Inflammatory macrophage treated with lipopolysaccharide for 4 hours (primary cell): ENCODE data around the gene LEPR.
"Not testable (repeated sequence)": the region's sequence is repeated elsewhere in the genome, so short reads cannot be mapped to it uniquely, and the experiment has no call there.

Experiments used
- DNase-seq: peaks from one replicate; pipeline ENCODE4 v3.0.0-alpha.2; 2020

Gene LEPR

GRCh38 chr1:65420590-65421350, at the start of gene LEPR, which contains the start of gene LEPROT:
LEPR (plus strand) TSS chr1:65420668; CDS start chr1:65565566, 144,898 bp downstream.
LEPROT (plus strand) TSS chr1:65420668; CDS start chr1:65420725, 57 bp downstream.
- DNase-seq = peak; percentile 23

GRCh38 chr1:65371544-65371943, 48.9 kb upstream of the LEPR start:
- no peak for DNase-seq

DNA sequence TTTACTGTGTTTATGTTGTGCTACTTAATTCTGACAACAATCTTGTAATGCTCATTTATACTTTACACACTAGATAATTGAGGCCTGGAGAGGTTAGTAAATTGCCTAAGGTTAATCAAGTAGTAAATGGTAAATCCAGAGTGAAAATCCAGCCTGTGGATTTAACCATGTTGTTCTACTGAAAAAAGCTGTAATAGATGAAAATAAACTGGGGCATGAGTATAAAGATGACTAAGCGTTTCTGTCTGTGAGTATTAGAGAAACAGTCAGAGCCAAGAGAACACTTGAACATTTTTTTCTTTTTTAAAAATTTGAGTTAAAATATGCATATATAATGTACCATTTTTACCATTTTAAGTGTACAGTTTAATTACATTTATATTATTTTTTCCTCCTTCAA, 47.9 kb upstream of the LEPR start:
- DNase-seq = no peak

- no peak for DNase-seq
Observed at GRCh38 chr1:65377496-65378246, 42.8 kb upstream of the LEPR start.

GRCh38 chr1:65378247-65378946, 42.1 kb upstream of the LEPR start:
- DNase-seq = no peak

- DNase-seq = not testable (repeated sequence)
Observed at GRCh38 chr1:65384426-65384825, 36.0 kb upstream of the LEPR start.

- no peak for DNase-seq
Observed at GRCh38 chr1:65386439-65386838, 34.0 kb upstream of the LEPR start.

- DNase-seq = no peak
Observed at GRCh38 chr1:65387821-65388220, 32.6 kb upstream of the LEPR start.

- no peak for DNase-seq
Observed at GRCh38 chr1:65388908-65389695, 31.4 kb upstream of the LEPR start.

DNA sequence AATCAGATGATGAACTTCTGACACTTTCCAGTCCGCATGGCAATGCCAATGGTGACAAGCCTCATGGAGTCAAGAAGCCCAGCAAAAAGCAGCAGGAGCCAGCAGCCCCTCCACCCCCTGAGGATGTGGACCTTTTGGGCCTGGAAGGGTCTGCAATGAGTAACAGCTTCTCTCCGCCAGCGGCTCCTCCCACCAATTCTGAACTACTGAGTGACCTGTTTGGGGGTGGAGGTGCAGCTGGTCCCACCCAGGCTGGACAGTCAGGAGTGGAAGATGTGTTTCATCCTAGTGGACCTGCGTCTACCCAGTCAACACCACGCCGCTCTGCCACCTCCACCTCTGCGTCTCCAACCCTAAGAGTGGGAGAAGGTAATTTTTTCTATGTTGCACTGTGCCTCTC, 28.0 kb upstream of the LEPR start:
- no peak for DNase-seq

DNA sequence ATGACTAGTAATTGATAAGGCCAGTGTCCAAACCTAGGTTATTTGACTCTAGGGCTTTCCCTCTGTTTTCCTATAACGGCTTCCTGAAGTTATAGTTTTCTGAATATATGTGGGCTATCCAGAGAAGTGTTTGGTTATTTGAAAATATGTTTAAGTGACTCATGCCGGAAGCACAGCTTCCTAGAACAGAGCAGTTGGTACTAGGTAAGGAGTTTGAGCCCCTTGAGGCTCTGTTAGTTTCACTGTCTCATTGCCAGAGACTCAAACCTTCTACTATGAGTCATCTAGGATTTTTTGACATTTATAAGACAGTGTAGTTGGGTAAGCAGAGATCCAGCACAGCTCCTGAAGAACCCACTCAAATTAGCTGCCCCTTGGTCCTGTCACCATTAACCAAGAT, 27.1 kb upstream of the LEPR start:
- DNase-seq = no peak

GRCh38 chr1:65393928-65394327, 26.5 kb upstream of the LEPR start:
- DNase-seq = no peak

DNA sequence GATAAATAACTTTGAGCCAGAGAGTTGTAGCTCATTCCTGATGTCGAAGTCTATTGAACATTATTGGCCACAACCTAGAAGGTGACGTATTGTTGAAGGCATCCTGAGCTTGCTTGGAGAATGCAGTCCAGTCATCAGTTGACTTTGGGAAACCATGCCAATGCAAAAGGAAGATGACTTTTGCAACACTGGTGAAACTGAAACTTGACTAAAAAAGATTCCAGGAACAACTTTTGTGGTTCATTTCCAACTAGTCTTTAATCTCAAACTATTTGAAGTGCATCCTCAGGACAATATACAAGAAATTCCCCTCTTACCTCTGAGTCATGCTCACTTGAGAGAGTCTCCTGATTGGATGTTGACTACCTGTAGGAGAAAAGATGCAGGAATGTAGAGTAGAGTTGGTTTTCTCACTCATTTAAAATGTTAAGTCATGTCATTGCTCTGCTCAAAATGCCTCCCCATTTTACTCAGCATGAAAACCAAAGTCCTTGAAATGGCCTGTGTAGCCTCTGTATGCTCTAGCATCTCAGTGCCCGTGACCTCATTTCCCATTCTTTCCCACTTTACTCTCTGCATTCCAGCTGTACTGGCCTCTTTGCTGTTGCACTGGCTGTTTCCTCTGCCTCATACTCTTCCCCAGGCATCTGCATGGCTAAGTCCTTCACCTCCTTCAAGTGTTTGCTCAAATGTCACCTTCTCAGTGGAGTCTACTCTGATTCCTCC, 24.4 kb upstream of the LEPR start:
- DNase-seq = peak; percentile 51

DNA sequence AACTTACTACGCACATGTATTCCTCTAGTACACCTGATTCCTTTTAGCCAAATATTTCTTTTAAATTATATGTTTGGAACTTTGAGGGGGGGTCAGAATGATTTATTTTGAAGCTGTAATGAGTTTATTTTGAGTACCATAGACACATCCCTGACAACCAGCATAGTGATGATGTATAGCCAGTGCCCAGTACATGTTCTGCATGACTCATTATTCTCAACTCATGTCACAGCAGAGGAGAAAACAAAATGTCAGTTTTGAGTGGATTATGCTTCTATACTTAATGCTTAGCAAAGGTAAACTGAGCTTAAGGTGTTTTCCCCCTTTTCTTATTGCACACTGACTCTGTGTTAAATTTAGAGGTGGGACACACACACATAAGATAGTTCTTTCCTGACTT, 22.4 kb upstream of the LEPR start:
- no peak for DNase-seq

DNA sequence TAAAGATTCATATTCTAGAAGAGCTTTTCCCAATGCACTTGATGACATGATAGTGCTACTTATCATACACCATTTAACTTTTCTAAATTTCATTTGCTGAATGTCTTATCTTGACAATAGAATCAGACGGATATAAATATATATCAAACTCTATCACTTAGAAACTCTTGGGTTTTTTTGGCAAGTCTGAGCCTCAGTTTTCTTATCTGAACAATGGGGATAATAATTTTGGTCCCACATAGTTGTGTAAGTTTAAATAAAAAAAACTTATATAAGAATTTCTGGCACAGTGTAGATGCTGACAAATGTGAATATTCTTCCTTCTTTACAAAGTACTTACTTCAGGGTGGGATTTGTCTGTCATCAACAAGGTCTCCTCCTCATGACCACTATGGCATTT, 21.5 kb upstream of the LEPR start:
- DNase-seq = no peak

GRCh38 chr1:65401612-65402011, 18.9 kb upstream of the LEPR start:
- no peak for DNase-seq

DNA sequence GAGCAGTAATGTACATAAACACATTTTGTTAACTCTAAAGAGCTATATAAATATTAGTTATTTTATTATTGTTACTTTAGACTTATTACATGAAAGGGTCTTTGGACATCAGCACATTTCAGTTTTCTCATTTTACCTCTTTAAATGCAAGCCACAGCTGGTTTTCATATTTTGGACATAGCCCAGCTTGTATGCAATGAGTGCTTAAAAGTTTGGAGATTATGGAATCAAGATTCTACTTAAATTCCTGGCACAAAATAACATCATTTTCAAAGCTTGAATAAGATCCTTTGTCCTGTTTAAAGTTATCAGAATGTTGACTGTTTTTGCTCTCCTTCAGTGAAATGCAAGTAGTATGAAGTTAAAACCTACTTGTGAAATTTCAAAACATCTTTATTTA, 15.5 kb upstream of the LEPR start:
- DNase-seq = no peak

DNA sequence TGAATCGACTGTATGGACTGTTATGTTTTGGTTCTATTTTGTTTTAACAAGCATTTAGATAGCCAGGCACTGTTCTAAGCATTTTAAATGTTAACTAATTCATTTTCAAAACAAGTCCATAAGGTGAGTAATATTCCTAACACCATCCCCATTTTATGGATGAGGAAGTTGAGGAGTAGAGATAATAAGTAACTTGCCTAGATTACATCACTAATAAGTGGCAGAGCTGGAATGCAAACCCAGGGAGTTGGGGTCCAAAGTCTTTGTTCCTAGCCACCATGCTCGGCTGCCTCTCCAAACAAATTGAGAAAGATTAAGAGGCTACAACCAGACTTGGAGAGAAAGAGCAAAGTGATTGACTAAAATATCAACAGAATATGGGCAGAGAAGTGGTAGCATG, 12.6 kb upstream of the LEPR start:
- DNase-seq = no peak

- DNase-seq = no peak
Observed at GRCh38 chr1:65409314-65409713, 11.2 kb upstream of the LEPR start.

- no peak for DNase-seq
Observed at GRCh38 chr1:65409816-65410326, 10.6 kb upstream of the LEPR start.

DNA sequence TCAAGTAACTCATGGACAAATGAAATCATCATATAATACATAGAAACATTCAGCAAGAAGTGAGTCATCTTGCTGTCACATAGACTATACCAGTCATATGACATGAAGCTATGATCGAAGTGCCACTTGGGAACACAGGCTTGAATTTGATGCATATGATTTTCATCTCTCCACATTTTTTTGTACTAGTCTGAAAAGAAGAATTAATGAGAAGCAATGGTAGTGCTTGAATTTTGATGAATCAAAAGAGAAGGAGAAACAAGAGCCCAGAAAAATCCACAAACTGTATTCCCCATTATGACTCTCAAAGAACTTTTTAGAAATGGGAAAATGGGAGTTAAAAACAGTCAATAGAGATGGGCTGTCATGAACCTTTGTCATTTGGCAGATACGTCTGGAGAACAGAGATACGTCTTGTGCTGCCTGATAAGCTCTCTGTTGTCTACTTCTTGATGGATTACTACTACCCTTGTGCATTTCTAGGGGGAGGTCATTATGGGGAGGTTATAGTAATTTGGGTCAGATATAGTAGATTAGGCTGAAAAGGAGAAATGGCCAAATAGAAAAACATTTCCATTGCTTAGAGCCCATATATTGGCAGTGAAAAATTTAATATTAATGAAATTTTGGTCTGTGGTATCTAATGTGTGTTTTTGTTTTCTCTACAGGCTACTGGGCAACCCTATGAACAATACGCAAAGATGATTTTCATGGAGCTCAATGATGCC, 8.0 kb upstream of the LEPR start:
- DNase-seq = peak; percentile 54
